Sigmoid colon (tissue), 4 donors: ENCODE data around the gene MAGI2.

Experiments
- EP300 ChIP-seq, 4 donors: sonication (generic); formaldehyde crosslinking; IDR thresholded peaks; one replicate each; pipeline ENCODE4 v1.6.1; 2017; ENCODE audit warnings: antibody characterized with exemption in 4 of 4
- POLR2AphosphoS5 ChIP-seq, 4 donors: sonication (generic); formaldehyde crosslinking; IDR thresholded peaks; one replicate each; pipeline ENCODE4 v1.6.1; 2017; ENCODE audit warnings: antibody characterized with exemption in 4 of 4

GRCh38 chr7:78434281-78434680, 1019.2 kb downstream of the MAGI2 start:
- TF ChIP-seq EP300 (IDR thresholded peaks at IDR 0.05) (no peak), POLR2AphosphoS5 (IDR thresholded peaks at IDR 0.05) (no peak)
